K562 (cell line): ENCODE data around the gene TTC27. TPM values are rescaled to one million over a fixed set of nuclear protein-coding genes. Genes with fewer than 3 reads are reported as not detected.

ENCODE experiments used
- ATAC-seq: fragments of 200-7000 bp; cut with Tn5 transposase; 3 replicates; pipeline ENCODE4 v1.9.1; 2020; ENCODE audit warnings: moderate library complexity
- BruUV-seq: library from RNA; stranded (reverse); fragments of 400-500 nt; replicated peaks from 2 replicates; lab custom pipeline; 2021; lab: Mats Ljungman, UMichigan
- CTCF ChIA-PET: fragments of 300-600 bp; formaldehyde crosslinking; extraction: SDS; loops from one replicate; lab custom pipeline; 2021; ENCODE audit warnings: low intra/inter-chr PET ratio; lab: Yijun Ruan, JAX
- POLR2A ChIA-PET: fragments of 300-600, 350-650 bp; sonication (Branson Sonifier 250); formaldehyde crosslinking; extraction: SDS; loops from one replicate; lab custom pipeline; 2021; ENCODE audit warnings: antibody characterized with exemption, inconsistent platforms; lab: Yijun Ruan, JAX
- DNase-seq, 4 experiments: peaks; one replicate each; pipeline versions ENCODE4 v3.0.0 to v3.0.0-alpha.2; 2011 to 2018; ENCODE audit warnings: low spot score in 3 of 4, mixed read lengths in 3 of 4; ENCODE audit errors: extremely low read depth in 1 of 4
- FAIRE-seq: peaks from 2 replicates; lab custom pipeline; 2011; peaks lifted over from hg19 to GRCh38; lab: Jason Lieb, UNC
- H2AFZ ChIP-seq: 2 replicates; pipeline ENCODE4 v1.6.0; 2011; ENCODE audit warnings: low read depth, low read length, control low read depth, inconsistent platforms
- H3K27ac ChIP-seq: fragments of 200-600 bp; 3 replicates; pipeline ENCODE4 v1.8.0; 2011; ENCODE audit warnings: low read depth, mild to moderate bottlenecking, control low read depth, inconsistent platforms, low read length, moderate library complexity, mixed read lengths; ENCODE audit errors: extremely low read depth
- H3K27me3 ChIP-seq, 2 experiments: fragments of 300-600 bp in 1 of 2; 2 replicates in 1 of 2; 3 replicates in 1 of 2; pipeline versions ENCODE4 v1.6.0 to v1.8.0; 2011; ENCODE audit warnings: inconsistent platforms in 2 of 2, low read length in 2 of 2, mild to moderate bottlenecking in 1 of 2, mixed read lengths in 1 of 2, moderate library complexity in 1 of 2; ENCODE audit not compliant: control insufficient read depth in 2 of 2, insufficient read depth in 2 of 2
- H3K36me3 ChIP-seq: fragments of 300-600 bp; 3 replicates; pipeline ENCODE4 v1.8.0; 2011; ENCODE audit warnings: mild to moderate bottlenecking, low read length, inconsistent platforms; ENCODE audit not compliant: control insufficient read depth, insufficient read depth
- H3K4me1 ChIP-seq, 2 experiments: fragments of 200-600 bp in 1 of 2; replicated peaks in 1 of 2; 2 replicates in 1 of 2; 3 replicates in 1 of 2; pipeline versions ENCODE4 v1.5.1 to v1.8.0; 2011; ENCODE audit warnings: inconsistent platforms in 2 of 2, low read length in 2 of 2, mild to moderate bottlenecking in 1 of 2, mixed read lengths in 1 of 2, moderate library complexity in 1 of 2; ENCODE audit not compliant: control insufficient read depth in 2 of 2, insufficient read depth in 2 of 2
- H3K4me2 ChIP-seq: 2 replicates; pipeline ENCODE4 v1.6.1; 2011; ENCODE audit warnings: low read length, control low read depth, inconsistent platforms, mixed read lengths; ENCODE audit not compliant: insufficient read depth
- H3K4me3 ChIP-seq: fragments of 200-600 bp; sonication (generic), shearing (Covaris generic); 2 replicates; pipeline ENCODE4 v1.5.1; 2016; ENCODE audit warnings: control low read depth, inconsistent platforms
- H3K79me2 ChIP-seq: fragments of 200-600 bp; 3 replicates; pipeline ENCODE4 v1.8.0; 2011; ENCODE audit warnings: low read length, inconsistent platforms; ENCODE audit not compliant: control insufficient read depth, insufficient read depth
- H3K9ac ChIP-seq, 2 experiments: 2 replicates each; pipeline versions ENCODE4 v1.6.0 to v1.6.1; 2011; ENCODE audit warnings: low read depth in 2 of 2, low read length in 2 of 2, control low read depth in 1 of 2, inconsistent platforms in 1 of 2, mild to moderate bottlenecking in 1 of 2, mixed read lengths in 1 of 2; ENCODE audit not compliant: insufficient read depth in 1 of 2
- H3K9me1 ChIP-seq: one replicate; pipeline ENCODE4 v1.6.0; 2011; ENCODE audit warnings: inconsistent platforms, mild to moderate bottlenecking, low read length, moderate library complexity; ENCODE audit not compliant: control insufficient read depth, insufficient read depth
- H3K9me3 ChIP-seq: replicated peaks from 2 replicates; pipeline ENCODE4 v1.5.1; 2011; ENCODE audit warnings: low read depth, low read length, inconsistent platforms; ENCODE audit not compliant: control insufficient read depth, insufficient read depth
- H4K20me1 ChIP-seq: replicated peaks from 2 replicates; pipeline ENCODE4 v1.6.1; 2011; ENCODE audit warnings: low read length, inconsistent platforms, mixed read lengths; ENCODE audit not compliant: control insufficient read depth, insufficient read depth
- BRF1 ChIP-seq: IDR thresholded peaks from 3 replicates; pipeline ENCODE4 v1.6.1; 2011; ENCODE audit warnings: borderline replicate concordance, mild to moderate bottlenecking; ENCODE audit not compliant: insufficient read length; ENCODE audit errors: extremely low read depth
- POLR2AphosphoS5 ChIP-seq: IDR thresholded peaks from 2 replicates; pipeline ENCODE4 v1.6.1; 2011; ENCODE audit warnings: mild to moderate bottlenecking, low read depth, low read length, moderate library complexity; ENCODE audit not compliant: control insufficient read depth, insufficient read depth
- POLR2B ChIP-seq: fragments of 450-650 bp; IDR thresholded peaks from 2 replicates; pipeline ENCODE4 v1.6.1; 2018; ENCODE audit warnings: low read depth; ENCODE audit not compliant: partially characterized antibody
- XRCC3 ChIP-seq: fragments of 450-650 bp; IDR thresholded peaks from 2 replicates; pipeline ENCODE4 v1.6.1; 2017; ENCODE audit warnings: mild to moderate bottlenecking, moderate library complexity
- in situ Hi-C: fragments of 300-500 bp; cut with MboI; formaldehyde crosslinking; loops from 4 replicates; pipeline ENCODE4 v1.15.0; 2018; ENCODE audit warnings: inconsistent platforms, mixed read lengths
- intact Hi-C: fragments of 100-400 bp; cut with micrococcal nuclease; formaldehyde crosslinking; loops from 2 replicates; pipeline ENCODE4 v1.14.2; 2022
- polyA plus RNA-seq, 8 experiments: library from polyadenylated mRNA; depleted of rRNA in 4 of 8; stranded (reverse) in 5 of 8; unstranded in 3 of 8; fragments of >200 nt; fragmentation: Nextera tagmentation in 2 of 8; fragmentation: Illumina TruSeq in 1 of 8; extraction: Ambion mirVana in 2 of 8; extraction: Trizol in 1 of 8; gene quantifications; 2 replicates each; pipeline versions ENCODE4 v1.2.1 to v1.2.3, GENCODE V29; 2011 to 2014; ENCODE audit warnings: inconsistent platforms in 1 of 8, missing spikeins in 1 of 8
- total RNA-seq, 7 experiments: library from RNA; depleted of rRNA in 6 of 7; stranded (reverse); fragments of >200 nt in 6 of 7; fragmentation: Illumina TruSeq in 2 of 7; extraction: Trizol in 2 of 7; gene quantifications; 2 replicates each; pipeline versions ENCODE4 v1.2.1 to v1.2.3, GENCODE V29; 2011 to 2021; ENCODE audit warnings: low replicate concordance in 1 of 7
- TF ChIP-seq, protein P1 (sequence below), 3 experiments: IDR thresholded peaks in 2 of 3; conservative IDR thresholded peaks in 1 of 3; 2 replicates each; pipeline ENCODE4 v1.5.1; 2011 to 2012; ENCODE audit warnings: low read length in 3 of 3, mild to moderate bottlenecking in 3 of 3, control low read depth in 2 of 3, improper control_type of control experiment in 1 of 3, inconsistent platforms in 1 of 3, low read depth in 1 of 3, mixed read lengths in 1 of 3, moderate library complexity in 1 of 3; ENCODE audit not compliant: insufficient read depth in 2 of 3
- TF ChIP-seq, protein P2 (sequence below): sonication (generic); formaldehyde crosslinking; IDR thresholded peaks from 2 replicates; pipeline ENCODE4 v1.8.0; 2022; ENCODE audit warnings: missing genetic modification reagents, mild to moderate bottlenecking, moderate library complexity, borderline replicate concordance
- TF ChIP-seq, protein P3 (sequence below): sonication (generic); formaldehyde crosslinking; IDR thresholded peaks from 2 replicates; pipeline ENCODE4 v1.8.0; 2022; ENCODE audit warnings: mild to moderate bottlenecking, missing genetic modification reagents

The TTC27 gene
- total and polyA plus RNA-seq, 9 of the 15 experiments (the other 6 are each of a cell fraction or from before 2014, with no cell fraction given) = 44.3 to 93.4 (median 57.3) TPM

DNA sequence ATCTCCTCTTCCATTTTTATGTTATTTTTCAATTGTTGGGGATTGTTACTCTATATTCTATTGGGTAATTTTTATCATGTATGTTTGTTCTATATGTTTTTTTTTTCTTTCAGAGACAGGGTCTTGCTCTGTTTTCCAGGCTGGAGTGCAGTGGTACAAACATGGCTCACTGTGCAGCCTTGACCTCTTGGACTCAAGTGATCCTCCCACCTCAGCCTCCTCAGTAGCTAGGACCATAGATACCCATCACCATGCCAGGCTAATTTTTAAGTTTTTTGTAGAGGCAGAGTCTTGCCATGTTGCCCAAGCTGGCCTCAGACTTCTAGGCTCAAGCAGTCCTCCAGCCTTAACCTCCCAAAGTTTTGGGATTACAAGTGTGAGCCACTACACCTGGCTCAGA is 88.7 kb downstream of the TTC27 start:
- ATAC-seq = no peak

DNA sequence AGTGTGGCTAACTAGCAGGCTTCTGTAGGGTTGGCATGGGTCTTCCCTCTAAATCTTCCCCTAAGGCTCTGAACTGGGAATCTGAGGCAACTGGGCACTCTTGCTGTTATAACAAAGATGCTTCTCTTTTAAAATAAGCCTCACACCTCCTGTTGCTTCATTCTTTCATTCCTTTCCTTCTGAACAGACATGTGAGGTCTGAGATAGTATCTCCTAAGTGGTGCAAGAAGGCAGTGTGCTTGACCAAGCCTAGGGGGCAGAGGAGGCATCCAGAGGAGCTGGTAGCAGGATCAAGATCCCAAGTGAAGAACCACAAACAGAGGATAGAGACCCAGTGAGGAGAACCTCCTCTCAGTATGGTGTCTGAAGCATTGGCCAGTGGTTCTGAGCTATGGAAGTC is 90.9 kb downstream of the TTC27 start:
- Histone ChIP-seq H3K4me2 (no peak overlapping the region), H3K9ac (no peak overlapping the region), H3K4me3 (no peak overlapping the region), H3K9me1 (no peaks in the 10 kb centered on the region), H3K79me2 (no peaks in the 10 kb centered on the region), H3K9me3 (no peaks in the 10 kb centered on the region), H4K20me1 (peaks cover 7% of the 10 kb centered on the region; the same call in 1 of the 2 replicates), H3K36me3 (peaks cover 15% of the 10 kb centered on the region; the same call in 2 of the 3 replicates), H3K4me1 (peaks cover 6 to 11% of the 10 kb centered on the region in 2 experiments; a peak in 2 of 5 replicates), H3K27me3 (no peaks in the 10 kb centered on the region), H2AFZ (no peak overlapping the region), H3K27ac (no peak overlapping the region)
- in situ Hi-C loops = no loop called here
- no peak for DNase-seq
- no peak for FAIRE-seq
- no TSS peak for BruUV-seq
- CTCF ChIA-PET = no interaction called here
- no peak for ATAC-seq
- POLR2A ChIA-PET = interaction anchor here (0.6 to 1.1 kb wide), 2 partner anchors 11 to 912 kb away, joined by 3 read pairs; no protein-coding TSS in a partner anchor
- no peak for TF ChIP-seq POLR2B
- TF ChIP-seq XRCC3 = no peak
- TF ChIP-seq, protein P1, sequence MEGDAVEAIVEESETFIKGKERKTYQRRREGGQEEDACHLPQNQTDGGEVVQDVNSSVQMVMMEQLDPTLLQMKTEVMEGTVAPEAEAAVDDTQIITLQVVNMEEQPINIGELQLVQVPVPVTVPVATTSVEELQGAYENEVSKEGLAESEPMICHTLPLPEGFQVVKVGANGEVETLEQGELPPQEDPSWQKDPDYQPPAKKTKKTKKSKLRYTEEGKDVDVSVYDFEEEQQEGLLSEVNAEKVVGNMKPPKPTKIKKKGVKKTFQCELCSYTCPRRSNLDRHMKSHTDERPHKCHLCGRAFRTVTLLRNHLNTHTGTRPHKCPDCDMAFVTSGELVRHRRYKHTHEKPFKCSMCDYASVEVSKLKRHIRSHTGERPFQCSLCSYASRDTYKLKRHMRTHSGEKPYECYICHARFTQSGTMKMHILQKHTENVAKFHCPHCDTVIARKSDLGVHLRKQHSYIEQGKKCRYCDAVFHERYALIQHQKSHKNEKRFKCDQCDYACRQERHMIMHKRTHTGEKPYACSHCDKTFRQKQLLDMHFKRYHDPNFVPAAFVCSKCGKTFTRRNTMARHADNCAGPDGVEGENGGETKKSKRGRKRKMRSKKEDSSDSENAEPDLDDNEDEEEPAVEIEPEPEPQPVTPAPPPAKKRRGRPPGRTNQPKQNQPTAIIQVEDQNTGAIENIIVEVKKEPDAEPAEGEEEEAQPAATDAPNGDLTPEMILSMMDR (IDR thresholded peaks at IDR 0.05 in 2 of 3, conservative IDR thresholded peaks at IDR 0.05 in 1 of 3; ENCODE audit: insufficient read depth in 2 of 3, low read depth in 1 of 3, low read length in 3 of 3) = no peak
- TF ChIP-seq, protein P2, sequence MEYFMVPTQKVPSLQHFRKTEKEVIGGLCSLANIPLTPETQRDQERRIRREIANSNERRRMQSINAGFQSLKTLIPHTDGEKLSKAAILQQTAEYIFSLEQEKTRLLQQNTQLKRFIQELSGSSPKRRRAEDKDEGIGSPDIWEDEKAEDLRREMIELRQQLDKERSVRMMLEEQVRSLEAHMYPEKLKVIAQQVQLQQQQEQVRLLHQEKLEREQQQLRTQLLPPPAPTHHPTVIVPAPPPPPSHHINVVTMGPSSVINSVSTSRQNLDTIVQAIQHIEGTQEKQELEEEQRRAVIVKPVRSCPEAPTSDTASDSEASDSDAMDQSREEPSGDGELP (CRISPR knock-in tag) = no peak
- no peak for TF ChIP-seq POLR2AphosphoS5
- intact Hi-C loops = no loop called here

More for the DNA sequence above, 88.7 kb downstream of the TTC27 start:
- Histone ChIP-seq H3K4me2 (no peak overlapping the region), H3K9me3 (no peaks in the 10 kb centered on the region), H3K36me3 (peaks cover 16% of the 10 kb centered on the region; the same call in 2 of the 3 replicates), H3K9ac (no peak overlapping the region), H3K79me2 (no peaks in the 10 kb centered on the region), H2AFZ (no peak overlapping the region), H3K4me1 (peaks cover 4 to 6% of the 10 kb centered on the region in 2 experiments; a peak in 2 of 5 replicates), H3K27ac (no peak overlapping the region), H3K9me1 (no peaks in the 10 kb centered on the region), H3K27me3 (no peaks in the 10 kb centered on the region), H4K20me1 (peaks cover 7% of the 10 kb centered on the region; the same call in 1 of the 2 replicates), H3K4me3 (no peak overlapping the region)
- no peak for TF ChIP-seq BRF1
- TF ChIP-seq, protein P3, sequence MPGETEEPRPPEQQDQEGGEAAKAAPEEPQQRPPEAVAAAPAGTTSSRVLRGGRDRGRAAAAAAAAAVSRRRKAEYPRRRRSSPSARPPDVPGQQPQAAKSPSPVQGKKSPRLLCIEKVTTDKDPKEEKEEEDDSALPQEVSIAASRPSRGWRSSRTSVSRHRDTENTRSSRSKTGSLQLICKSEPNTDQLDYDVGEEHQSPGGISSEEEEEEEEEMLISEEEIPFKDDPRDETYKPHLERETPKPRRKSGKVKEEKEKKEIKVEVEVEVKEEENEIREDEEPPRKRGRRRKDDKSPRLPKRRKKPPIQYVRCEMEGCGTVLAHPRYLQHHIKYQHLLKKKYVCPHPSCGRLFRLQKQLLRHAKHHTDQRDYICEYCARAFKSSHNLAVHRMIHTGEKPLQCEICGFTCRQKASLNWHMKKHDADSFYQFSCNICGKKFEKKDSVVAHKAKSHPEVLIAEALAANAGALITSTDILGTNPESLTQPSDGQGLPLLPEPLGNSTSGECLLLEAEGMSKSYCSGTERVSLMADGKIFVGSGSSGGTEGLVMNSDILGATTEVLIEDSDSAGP (CRISPR knock-in tag) = no peak
- in situ Hi-C loops = no loop called here
- BruUV-seq = no TSS peak
- ChIA-PET CTCF (no interaction called here), POLR2A (interaction anchor here (1.3 kb wide), 1 partner anchor 17 kb away, joined by 3 read pairs; no protein-coding TSS in a partner anchor)
- FAIRE-seq = no peak
- DNase-seq = no peak
- intact Hi-C loops = no loop called here
